HepG2 (cell line): ENCODE measurements around the gene DNAJC9. TPM values are rescaled to one million over a fixed set of nuclear protein-coding genes. Genes with fewer than 3 reads are reported as not detected.

Experiments used
- BCL3 ChIP-seq: sonication (generic); formaldehyde crosslinking; IDR thresholded peaks from 2 replicates; pipeline ENCODE4 v1.5.1; 2020; ENCODE audit warnings: mild to moderate bottlenecking, missing genetic modification reagents, moderate library complexity
- CHD2 ChIP-seq: IDR thresholded peaks from 2 replicates; pipeline ENCODE4 v1.6.1; 2011; ENCODE audit warnings: low read depth, low read length, improper control_type of control experiment
- GATAD1 ChIP-seq: IDR thresholded peaks from 2 replicates; pipeline ENCODE4 v1.6.1; 2016; ENCODE audit warnings: missing genetic modification reagents, missing compliant biosample characterization
- GFI1 ChIP-seq: sonication (generic); formaldehyde crosslinking; IDR thresholded peaks from 2 replicates; pipeline ENCODE4 v1.5.0; 2020; ENCODE audit warnings: missing genetic modification reagents, mild to moderate bottlenecking, borderline replicate concordance
- HOXA9 ChIP-seq: sonication (generic); formaldehyde crosslinking; IDR thresholded peaks from 2 replicates; pipeline ENCODE4 v1.8.1; 2022; ENCODE audit warnings: missing genetic modification reagents, mild to moderate bottlenecking, moderate library complexity, borderline replicate concordance
- MIXL1 ChIP-seq: IDR thresholded peaks from 2 replicates; pipeline ENCODE4 v1.6.1; 2016
- NONO ChIP-seq, 2 experiments: fragments of 450-650 bp in 1 of 2; sonication (generic) in 1 of 2; formaldehyde crosslinking in 1 of 2; IDR thresholded peaks in 1 of 2; conservative IDR thresholded peaks in 1 of 2; 2 replicates each; pipeline versions ENCODE4 v1.6.1 to v1.8.0; 2017 to 2022; ENCODE audit warnings: mild to moderate bottlenecking in 1 of 2, missing genetic modification reagents in 1 of 2, moderate library complexity in 1 of 2
- NR2F1 ChIP-seq, 2 experiments: fragments of 450-650 bp in 1 of 2; formaldehyde crosslinking in 1 of 2; IDR thresholded peaks; 2 replicates each; pipeline versions ENCODE4 v1.5.0 to v1.6.1; 2016 to 2020; ENCODE audit warnings: mild to moderate bottlenecking in 1 of 2, missing compliant biosample characterization in 1 of 2, missing genetic modification reagents in 1 of 2, moderate library complexity in 1 of 2
- RNF219 ChIP-seq: sonication (generic); formaldehyde crosslinking; IDR thresholded peaks from 2 replicates; pipeline ENCODE4 v1.5.0; 2020; ENCODE audit warnings: mild to moderate bottlenecking, missing genetic modification reagents
- RXRA ChIP-seq: sonication (generic); formaldehyde crosslinking; IDR thresholded peaks from 2 replicates; pipeline ENCODE4 v1.5.1; 2020; ENCODE audit warnings: missing genetic modification reagents
- SATB2 ChIP-seq: sonication (generic); formaldehyde crosslinking; IDR thresholded peaks from 2 replicates; pipeline ENCODE4 v1.5.0; 2020; ENCODE audit warnings: missing genetic modification reagents
- SIN3B ChIP-seq: fragments of 150-350 bp; IDR thresholded peaks from 2 replicates; pipeline ENCODE4 v1.6.1; 2014; ENCODE audit warnings: low read length
- SSRP1 ChIP-seq: IDR thresholded peaks from 2 replicates; pipeline ENCODE4 v1.6.1; 2016; ENCODE audit warnings: control low read depth
- TARDBP ChIP-seq: sonication (generic); formaldehyde crosslinking; IDR thresholded peaks from 2 replicates; pipeline ENCODE4 v1.8.0; 2022; ENCODE audit warnings: mild to moderate bottlenecking, missing genetic modification reagents
- ZC3H4 ChIP-seq: sonication (generic); formaldehyde crosslinking; IDR thresholded peaks from 2 replicates; pipeline ENCODE4 v1.4.0; 2020; ENCODE audit warnings: missing genetic modification reagents, borderline replicate concordance
- ZKSCAN1 ChIP-seq: fragments of 150-350 bp; IDR thresholded peaks from 2 replicates; pipeline ENCODE4 v1.6.1; 2014; ENCODE audit warnings: low read length
- ZNF230 ChIP-seq: sonication (generic); formaldehyde crosslinking; IDR thresholded peaks from 2 replicates; pipeline ENCODE4 v1.4.0; 2020; ENCODE audit warnings: mild to moderate bottlenecking, missing genetic modification reagents
- ZNF317 ChIP-seq: sonication (generic); formaldehyde crosslinking; IDR thresholded peaks from 2 replicates; pipeline ENCODE4 v1.5.0; 2020; ENCODE audit warnings: mild to moderate bottlenecking, missing genetic modification reagents
- ZNF382 ChIP-seq: sonication (generic); formaldehyde crosslinking; IDR thresholded peaks from 2 replicates; pipeline ENCODE4 v1.5.0; 2020; ENCODE audit warnings: missing genetic modification reagents, mild to moderate bottlenecking, borderline replicate concordance
- ZNF451 ChIP-seq: sonication (generic); formaldehyde crosslinking; IDR thresholded peaks from 2 replicates; pipeline ENCODE4 v1.5.0; 2020; ENCODE audit warnings: mild to moderate bottlenecking, missing genetic modification reagents
- ZNF577 ChIP-seq: sonication (generic); formaldehyde crosslinking; IDR thresholded peaks from 2 replicates; pipeline ENCODE4 v1.4.0; 2020; ENCODE audit warnings: mild to moderate bottlenecking, low read depth, missing genetic modification reagents, borderline replicate concordance
- ZNF607 ChIP-seq: sonication (generic); formaldehyde crosslinking; IDR thresholded peaks from 2 replicates; pipeline ENCODE4 v1.5.1; 2020; ENCODE audit warnings: missing genetic modification reagents, mild to moderate bottlenecking, borderline replicate concordance
- ZNF7 ChIP-seq: IDR thresholded peaks from 2 replicates; pipeline ENCODE4 v1.6.1; 2016; ENCODE audit warnings: missing biosample characterization, missing genetic modification reagents
- ZNF761 ChIP-seq: sonication (generic); formaldehyde crosslinking; conservative IDR thresholded peaks from 2 replicates; pipeline ENCODE4 v1.4.0; 2020; ENCODE audit warnings: mild to moderate bottlenecking, missing genetic modification reagents
- ZNF792 ChIP-seq: IDR thresholded peaks from 2 replicates; pipeline ENCODE4 v1.6.1; 2016
- ZNF839 ChIP-seq: sonication (generic); formaldehyde crosslinking; IDR thresholded peaks from 2 replicates; pipeline ENCODE4 v1.4.0; 2020; ENCODE audit warnings: missing genetic modification reagents, mild to moderate bottlenecking, borderline replicate concordance
- polyA plus RNA-seq, 8 experiments: library from polyadenylated mRNA; depleted of rRNA in 3 of 8; stranded (reverse) in 7 of 8; unstranded in 1 of 8; fragments of >200 nt; fragmentation: Illumina TruSeq in 4 of 8; extraction: Trizol in 4 of 8; gene quantifications; 2 replicates each; pipeline versions ENCODE4 v1.2.1 to v1.2.3, GENCODE V29; 2011 to 2016; ENCODE audit warnings: low read depth in 4 of 8, missing spikeins in 1 of 8, mixed read lengths in 1 of 8; ENCODE audit not compliant: insufficient read depth in 1 of 8
- total RNA-seq, 5 experiments: library from RNA; depleted of rRNA; stranded (reverse); fragments of >200 nt; fragmentation: Illumina TruSeq; extraction: Trizol; gene quantifications; 2 replicates each; pipeline ENCODE4 v1.2.3, GENCODE V29; 2016; ENCODE audit warnings: low read depth in 1 of 5
- TF ChIP-seq, protein P1 (sequence below): sonication (generic); formaldehyde crosslinking; IDR thresholded peaks from 2 replicates; pipeline ENCODE4 v1.8.0; 2023; ENCODE audit warnings: mild to moderate bottlenecking, missing genetic modification reagents

DNAJC9 gene
- total and polyA plus RNA-seq, 2 of the 13 experiments (the other 11 are each of a cell fraction or from before 2014, with no cell fraction given) = 15.9 to 60.3 TPM

DNA sequence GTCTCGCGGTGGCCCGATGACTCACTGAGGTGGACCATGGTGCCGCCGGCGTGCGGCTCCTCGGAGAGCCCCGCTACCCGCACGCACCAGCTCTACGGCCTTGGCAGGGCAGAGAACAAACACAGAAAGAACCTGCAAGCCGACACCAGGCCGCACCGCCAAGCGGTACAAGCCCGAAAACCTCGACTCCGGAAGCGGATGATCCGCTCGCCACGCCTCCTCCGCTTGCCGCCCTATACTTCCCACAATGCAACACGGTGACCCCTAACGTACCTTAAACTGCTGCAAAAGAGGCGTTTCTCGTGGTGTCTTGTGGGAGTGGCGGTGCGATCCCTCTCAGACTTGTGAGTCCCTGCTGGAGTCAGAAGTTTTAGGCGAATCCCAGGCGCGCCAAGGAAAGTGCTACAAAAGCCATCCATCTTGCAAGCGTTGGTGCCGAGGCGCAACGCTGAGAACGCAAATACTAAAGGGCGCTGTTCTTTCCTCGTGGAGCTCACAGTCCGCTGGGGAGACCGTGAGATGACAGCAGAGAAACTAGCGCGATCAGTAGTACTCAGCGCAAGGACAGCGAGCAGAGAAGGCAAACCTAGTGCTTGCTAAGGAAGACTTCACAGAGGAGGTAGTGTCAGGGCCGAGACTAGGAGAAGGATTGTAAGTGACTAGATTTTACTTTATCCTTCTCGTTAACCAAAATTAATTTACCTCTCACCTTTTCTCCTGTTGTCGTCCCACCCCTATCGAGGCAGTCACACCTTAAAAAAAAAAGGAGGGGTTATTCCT lies 5.6 kb upstream of the DNAJC9 start, which contains the start of gene MRPS16 (continued):
- TF ChIP-seq MIXL1 (CRISPR knock-in tag) (0 out of 2 replicates have a peak, but pooled peaks have one; percentile 10), ZNF317 (CRISPR knock-in tag) (peak; percentile 85), GATAD1 (CRISPR knock-in tag) (peak; percentile 99), RXRA (CRISPR knock-in tag) (peak; percentile 88), ZNF792 (CRISPR knock-in tag) (peak; percentile 27), ZNF7 (no peak), CHD2 (peak; percentile 66), ZNF451 (CRISPR knock-in tag) (0 out of 2 replicates have a peak, but pooled peaks have one; percentile 57), SSRP1 (no peak), ZNF230 (CRISPR knock-in tag) (peak; percentile 53; the same call in 1 of the 2 replicates), SIN3B (no peak), NR2F1 (CRISPR knock-in tag; IDR thresholded peaks at IDR 0.05) (peak in 1 of 2 experiments; percentile 36; a peak in 1 of 4 replicates), NONO (IDR thresholded peaks at IDR 0.05) (no peak), NONO (CRISPR knock-in tag; conservative IDR thresholded peaks at IDR 0.05) (peak; percentile 92), ZNF382 (CRISPR knock-in tag) (no peak), ZC3H4 (peak; percentile 55; the same call in 1 of the 2 replicates), ZNF761 (CRISPR knock-in tag) (0 out of 2 replicates have a peak, but pooled peaks have one; percentile 38), HOXA9 (CRISPR knock-in tag) (no peak), ZKSCAN1 (no peak), ZNF577 (CRISPR knock-in tag) (no peak), SATB2 (CRISPR knock-in tag) (no peak), ZNF839 (CRISPR knock-in tag) (peak; percentile 62; the same call in 1 of the 2 replicates), GFI1 (CRISPR knock-in tag) (no peak), BCL3 (CRISPR knock-in tag) (peak; percentile 29; the same call in 1 of the 2 replicates), RNF219 (CRISPR knock-in tag) (peak; percentile 84; the same call in 1 of the 2 replicates), TARDBP (CRISPR knock-in tag) (peak; percentile 94), ZNF607 (CRISPR knock-in tag) (no peak)
- TF ChIP-seq, protein P1, sequence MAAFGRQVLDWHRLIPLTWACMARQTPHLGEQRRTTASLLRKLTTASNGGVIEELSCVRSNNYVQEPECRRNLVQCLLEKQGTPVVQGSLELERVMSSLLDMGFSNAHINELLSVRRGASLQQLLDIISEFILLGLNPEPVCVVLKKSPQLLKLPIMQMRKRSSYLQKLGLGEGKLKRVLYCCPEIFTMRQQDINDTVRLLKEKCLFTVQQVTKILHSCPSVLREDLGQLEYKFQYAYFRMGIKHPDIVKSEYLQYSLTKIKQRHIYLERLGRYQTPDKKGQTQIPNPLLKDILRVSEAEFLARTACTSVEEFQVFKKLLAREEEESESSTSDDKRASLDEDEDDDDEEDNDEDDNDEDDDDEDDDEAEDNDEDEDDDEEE = peak; percentile 99; the same call in 1 of the 2 replicates
